ENCODE results near the gene ACOT8. TPM values are rescaled to one million over a fixed set of nuclear protein-coding genes. Genes with fewer than 3 reads are reported as not detected.
"Not testable (repeated sequence)": the region's sequence is repeated elsewhere in the genome, so short reads cannot be mapped to it uniquely, and the experiment has no call there.

ACOT8 gene
- total RNA-seq, 1 donor from 2014 or later, result 23.7 TPM

DNA sequence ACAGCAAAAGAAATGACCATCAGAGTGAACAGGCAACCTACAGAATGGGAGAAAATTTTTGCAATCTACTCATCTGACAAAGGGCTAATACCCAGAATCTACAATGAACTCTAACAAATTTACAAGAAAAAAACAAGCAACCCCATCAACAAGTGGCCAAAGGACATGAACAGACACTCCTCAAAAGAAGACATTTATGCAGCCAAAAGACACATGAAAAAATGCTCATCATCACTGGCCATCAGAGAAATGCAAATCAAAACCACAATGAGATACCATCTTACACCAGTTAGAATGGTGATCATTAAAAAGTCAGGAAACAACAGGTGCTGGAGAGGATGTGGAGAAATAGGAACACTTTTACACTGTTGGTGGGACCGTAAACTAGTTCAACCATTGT, 59.7 kb downstream of the ACOT8 start:
- not testable (repeated sequence) for DNase-seq (ENCODE audit: low read depth, low spot score)

DNA sequence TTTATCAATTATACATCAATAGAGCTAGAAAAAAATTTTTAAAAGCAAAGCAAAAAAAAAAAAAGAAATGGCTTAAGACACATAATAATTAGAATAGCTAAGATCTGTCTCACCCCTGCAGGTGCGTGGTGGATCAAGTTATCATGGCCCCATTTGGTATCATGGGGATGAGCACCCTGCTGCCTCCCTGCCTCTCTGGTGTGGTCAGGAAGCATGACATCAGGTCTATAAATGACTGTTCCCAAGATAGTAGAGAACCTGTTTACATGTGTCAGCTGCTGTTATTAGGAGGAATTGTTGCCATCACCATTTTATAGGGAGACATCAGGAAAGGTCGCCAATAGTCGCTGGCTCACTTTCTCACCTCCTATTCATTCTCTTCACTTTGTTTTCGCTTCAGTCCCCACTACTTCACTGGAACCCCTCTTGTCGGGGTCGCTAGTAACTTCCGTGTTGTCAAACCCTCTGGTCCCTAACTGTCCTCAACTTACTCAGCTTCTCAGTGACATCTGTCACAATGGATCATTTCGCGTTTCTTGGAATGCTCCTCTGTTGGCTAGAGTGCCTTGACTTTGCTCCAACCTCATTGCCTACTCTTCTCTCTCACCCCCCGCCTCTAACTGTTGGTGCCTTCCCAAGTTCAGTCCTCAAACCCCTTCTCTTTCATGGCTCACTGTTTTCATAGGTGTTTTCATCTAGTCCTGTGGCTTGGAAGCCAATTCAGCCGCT, 60.7 kb downstream of the ACOT8 start:
- no peak for DNase-seq (ENCODE audit: low read depth, low spot score)

DNA sequence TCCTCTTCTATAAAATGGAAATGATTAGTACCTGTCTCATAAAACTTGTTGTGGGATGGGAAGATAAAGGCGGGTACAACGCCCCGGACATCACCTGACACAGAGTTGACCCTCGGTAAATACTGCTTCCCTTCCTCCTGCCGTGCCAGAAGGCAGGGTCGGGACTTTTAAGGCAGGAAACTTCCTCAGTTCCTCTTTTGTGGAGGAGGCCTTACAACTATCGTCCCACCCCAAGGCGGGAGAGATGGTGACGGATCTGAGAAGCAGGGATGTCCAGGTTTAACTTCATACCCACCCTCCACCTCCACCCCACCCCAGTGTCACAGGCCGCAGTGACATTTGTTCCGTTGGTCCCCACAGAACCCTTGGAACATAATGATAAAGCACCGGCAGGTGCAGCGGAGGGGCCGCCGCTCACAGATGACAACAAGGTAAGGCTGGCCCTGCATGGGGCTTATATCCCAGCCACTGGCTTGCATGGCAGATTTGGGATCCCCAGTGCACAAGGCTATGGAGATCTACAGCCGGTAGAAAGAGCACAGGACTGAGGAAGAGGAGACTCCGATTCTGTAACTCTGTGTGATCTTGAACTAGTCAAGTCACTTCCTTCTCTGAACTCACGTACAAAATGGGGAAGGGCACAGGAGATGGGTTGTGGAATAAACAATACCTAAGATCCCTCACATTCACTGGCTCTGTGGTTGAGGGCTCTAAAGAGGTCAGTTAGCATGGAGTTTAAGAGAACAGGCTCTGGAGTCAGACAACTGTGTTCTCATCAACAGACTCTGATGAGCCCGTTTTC, 64.7 kb downstream of the ACOT8 start:
- DNase-seq (ENCODE audit: low read depth, low spot score), result no peak

Other genes starting within 250 kb of the ACOT8 start
- gene WFDC10A, start 227.7 kb downstream of the ACOT8 start, total RNA-seq, result not detected in 2 replicates
- not detected in 2 replicates for gene WFDC9, start 226.1 kb downstream of the ACOT8 start, total RNA-seq
- gene WFDC11, start 187.2 kb downstream of the ACOT8 start, total RNA-seq, result not detected in 2 replicates
- gene WFDC13, start 155.4 kb downstream of the ACOT8 start, total RNA-seq, result not detected in 2 replicates
- gene WFDC10B, start 152.4 kb downstream of the ACOT8 start, total RNA-seq, result not detected in 2 replicates
- not detected in 2 replicates for gene SPINT4, start 135.0 kb downstream of the ACOT8 start, total RNA-seq
- gene WFDC3, start 65.5 kb downstream of the ACOT8 start, total RNA-seq, result not detected in 2 replicates
- gene DNTTIP1, start 65.4 kb downstream of the ACOT8 start, total RNA-seq, result 18.2 and 26.1 TPM in 2 replicates
- 24.6 and 51.4 TPM in 2 replicates for gene UBE2C, start 44.7 kb downstream of the ACOT8 start, total RNA-seq
- not detected in 2 replicates for gene TNNC2, start 30.1 kb downstream of the ACOT8 start, total RNA-seq
- 20.8 and 22.7 TPM in 2 replicates for gene SNX21, start 23.6 kb downstream of the ACOT8 start, total RNA-seq
- gene ZSWIM3, start 222 bp upstream of the ACOT8 start, total RNA-seq, result 5.4 and 8.2 TPM in 2 replicates
- gene ZSWIM1, start 23.8 kb upstream of the ACOT8 start, total RNA-seq, result 4.2 and 5.2 TPM in 2 replicates
- gene SPATA25, start 30.2 kb upstream of the ACOT8 start, total RNA-seq, result 0.53 and 0.59 TPM in 2 replicates
- 2.2 and 2.7 TPM in 2 replicates for gene NEURL2, start 33.8 kb upstream of the ACOT8 start, total RNA-seq
- 40.2 and 48.9 TPM in 2 replicates for gene CTSA, start 33.9 kb upstream of the ACOT8 start, total RNA-seq
- gene PLTP, start 54.8 kb upstream of the ACOT8 start, total RNA-seq, result 14.9 and 19.7 TPM in 2 replicates
- gene PCIF1, start 77.3 kb upstream of the ACOT8 start, total RNA-seq, result 8.8 and 9.3 TPM in 2 replicates
- 9.5 and 14.6 TPM in 2 replicates for gene ZNF335, start 114.8 kb upstream of the ACOT8 start, total RNA-seq
- 0.04 TPM in 1 of 2 replicates, not detected in the other for gene MMP9, start 151.5 kb upstream of the ACOT8 start, total RNA-seq
- gene SLC12A5, start 171.8 kb upstream of the ACOT8 start, total RNA-seq, result 0.07 and 0.26 TPM in 2 replicates
- gene NCOA5, start 232.6 kb upstream of the ACOT8 start, total RNA-seq, result 10.6 and 15.9 TPM in 2 replicates